ENCODE results near the gene AZIN2. TPM values are rescaled to one million over a fixed set of nuclear protein-coding genes. Genes with fewer than 3 reads are reported as not detected.
"Not testable (repeated sequence)": the region's sequence is repeated elsewhere in the genome, so short reads cannot be mapped to it uniquely, and the experiment has no call there.

AZIN2 gene
- total RNA-seq, 1 donor from 2014 or later = 0.98 TPM

GRCh38 chr1:33128781-33129180, 47.8 kb downstream of the AZIN2 start:
- DNase-seq (ENCODE audit: low read depth) = no peak
- no peak overlapping the region for H3K4me3 ChIP-seq (ENCODE audit: low read depth, low read length)
- no peak for TF ChIP-seq CTCF (conservative IDR thresholded peaks at IDR 0.05; ENCODE audit: low read depth, low read length)

- TF ChIP-seq CTCF (conservative IDR thresholded peaks at IDR 0.05; ENCODE audit: low read depth, low read length) = no peak
- no peak for DNase-seq (ENCODE audit: low read depth)
These were observed 49.3 kb downstream of the AZIN2 start for GRCh38 chr1:33130297-33130696.

GRCh38 chr1:33131191-33131590, 50.2 kb downstream of the AZIN2 start:
- H3K4me3 ChIP-seq (ENCODE audit: low read depth, low read length) = no peak overlapping the region
- TF ChIP-seq CTCF (conservative IDR thresholded peaks at IDR 0.05; ENCODE audit: low read depth, low read length) = no peak
- DNase-seq (ENCODE audit: low read depth) = no peak

More at GRCh38 chr1:33130297-33130696, 49.3 kb downstream of the AZIN2 start:
- H3K4me3 ChIP-seq (ENCODE audit: low read depth, low read length) = no peak overlapping the region

- TF ChIP-seq CTCF (conservative IDR thresholded peaks at IDR 0.05; ENCODE audit: low read depth, low read length) = no peak
- DNase-seq (ENCODE audit: low read depth) = no peak
- H3K4me3 ChIP-seq (ENCODE audit: low read depth, low read length) = no peak overlapping the region
These were observed 51.6 kb downstream of the AZIN2 start for GRCh38 chr1:33132549-33132948.

- no peak for DNase-seq (ENCODE audit: low read depth)
- TF ChIP-seq CTCF (conservative IDR thresholded peaks at IDR 0.05; ENCODE audit: low read depth, low read length) = no peak
- no peak overlapping the region for H3K4me3 ChIP-seq (ENCODE audit: low read depth, low read length)
These were observed 52.6 kb downstream of the AZIN2 start for GRCh38 chr1:33133478-33134105.

GRCh38 chr1:33136041-33136440, 55.1 kb downstream of the AZIN2 start:
- H3K4me3 ChIP-seq (ENCODE audit: low read depth, low read length); DNase-seq (ENCODE audit: low read depth): not testable (repeated sequence)

- no peak overlapping the region for H3K4me3 ChIP-seq (ENCODE audit: low read depth, low read length)
- no peak for DNase-seq (ENCODE audit: low read depth)
- peak; percentile 49 for TF ChIP-seq CTCF (conservative IDR thresholded peaks at IDR 0.05; ENCODE audit: low read depth, low read length)
These were observed 56.8 kb downstream of the AZIN2 start for GRCh38 chr1:33137800-33138199.

All from epithelial cell of proximal tubule (primary cell).